GM13976 (cell line): ENCODE measurements around the gene VWA3B.
"Not testable (repeated sequence)": the region's sequence is repeated elsewhere in the genome, so short reads cannot be mapped to it uniquely, and the experiment has no call there.

Experiments
- DNase-seq: peaks from one replicate; pipeline ENCODE4 v3.0.0; 2012; ENCODE audit warnings: low spot score
- in situ Hi-C: fragments of 300-500 bp; cut with MboI; formaldehyde crosslinking; loops from one replicate; pipeline ENCODE4 v1.12.0; 2022; ENCODE audit warnings: low sequenced_read_pairs, mixed read lengths, inconsistent platforms; ENCODE audit not compliant: unreplicated experiment
- TF ChIP-seq, protein P1 (sequence below): IDR thresholded peaks from 2 replicates; pipeline ENCODE4 v1.5.1; 2012; ENCODE audit warnings: borderline replicate concordance, mild to moderate bottlenecking; ENCODE audit not compliant: insufficient read depth; ENCODE audit errors: extremely low read depth, missing control alignments, control extremely low read depth

VWA3B gene

DNA sequence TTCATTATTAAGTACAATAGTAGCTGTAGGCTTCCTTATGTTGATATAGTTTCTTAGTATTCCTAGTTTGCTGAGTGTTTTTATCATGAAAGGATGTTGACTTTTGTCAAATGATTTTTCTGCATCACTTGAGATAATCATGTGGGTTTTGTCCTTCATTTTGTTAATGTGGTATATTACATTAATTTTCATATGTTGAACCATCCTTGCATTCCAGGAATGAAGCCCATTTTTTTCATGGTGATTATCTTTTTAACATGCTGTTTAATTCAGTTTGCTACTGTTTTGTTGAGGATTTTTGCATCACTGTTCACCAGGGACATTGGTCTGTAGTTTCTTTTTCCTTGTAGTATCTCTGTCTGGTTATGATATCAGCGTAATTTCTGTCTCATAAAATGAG is 176.4 kb downstream of the VWA3B start:
- DNase-seq: no peak
- in situ Hi-C loops: no loop called here
- TF ChIP-seq, protein P1, sequence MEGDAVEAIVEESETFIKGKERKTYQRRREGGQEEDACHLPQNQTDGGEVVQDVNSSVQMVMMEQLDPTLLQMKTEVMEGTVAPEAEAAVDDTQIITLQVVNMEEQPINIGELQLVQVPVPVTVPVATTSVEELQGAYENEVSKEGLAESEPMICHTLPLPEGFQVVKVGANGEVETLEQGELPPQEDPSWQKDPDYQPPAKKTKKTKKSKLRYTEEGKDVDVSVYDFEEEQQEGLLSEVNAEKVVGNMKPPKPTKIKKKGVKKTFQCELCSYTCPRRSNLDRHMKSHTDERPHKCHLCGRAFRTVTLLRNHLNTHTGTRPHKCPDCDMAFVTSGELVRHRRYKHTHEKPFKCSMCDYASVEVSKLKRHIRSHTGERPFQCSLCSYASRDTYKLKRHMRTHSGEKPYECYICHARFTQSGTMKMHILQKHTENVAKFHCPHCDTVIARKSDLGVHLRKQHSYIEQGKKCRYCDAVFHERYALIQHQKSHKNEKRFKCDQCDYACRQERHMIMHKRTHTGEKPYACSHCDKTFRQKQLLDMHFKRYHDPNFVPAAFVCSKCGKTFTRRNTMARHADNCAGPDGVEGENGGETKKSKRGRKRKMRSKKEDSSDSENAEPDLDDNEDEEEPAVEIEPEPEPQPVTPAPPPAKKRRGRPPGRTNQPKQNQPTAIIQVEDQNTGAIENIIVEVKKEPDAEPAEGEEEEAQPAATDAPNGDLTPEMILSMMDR: no peak

DNA sequence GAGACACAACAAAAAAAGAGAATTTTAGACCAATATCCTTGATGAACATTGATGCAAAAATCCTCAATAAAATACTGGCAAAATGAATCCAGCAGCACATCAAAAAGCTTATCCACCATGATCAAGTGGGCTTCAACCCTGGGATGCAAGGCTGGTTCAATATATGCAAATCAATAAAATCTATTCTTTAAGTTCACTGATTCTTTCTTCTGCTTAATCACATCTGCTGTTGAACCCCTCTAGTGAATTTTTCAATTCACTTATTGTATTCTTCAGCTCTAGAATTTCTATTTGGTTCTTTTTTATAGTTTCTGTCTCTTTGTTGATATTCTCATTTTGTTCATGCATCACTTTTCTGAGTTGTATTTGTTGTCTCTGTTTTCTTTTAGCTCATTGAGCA is 181.3 kb downstream of the VWA3B start:
- DNase-seq, in situ Hi-C loops: not testable (repeated sequence)

DNA sequence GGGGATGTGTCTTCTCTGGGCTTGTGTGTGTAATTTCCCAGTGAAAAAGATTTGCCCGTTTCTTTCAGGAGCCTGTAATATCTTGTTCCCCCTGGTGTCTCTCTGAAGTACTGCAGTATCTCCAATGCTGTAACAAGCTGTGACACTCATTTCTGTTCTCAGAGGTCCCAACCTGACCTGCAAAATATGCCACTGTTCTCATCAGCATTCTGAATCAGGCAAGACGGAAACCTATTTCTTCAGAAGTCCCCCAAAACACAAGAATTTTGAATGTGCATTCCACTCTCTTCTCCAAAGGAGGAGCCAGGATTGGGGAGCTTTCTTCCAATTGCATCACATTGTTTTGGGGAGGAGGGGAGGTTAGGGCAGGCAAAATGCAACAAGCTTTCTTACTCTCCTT is 182.3 kb downstream of the VWA3B start:
- TF ChIP-seq, protein P1: no peak
- in situ Hi-C loops: no loop called here
- DNase-seq: peak; percentile 42

DNA sequence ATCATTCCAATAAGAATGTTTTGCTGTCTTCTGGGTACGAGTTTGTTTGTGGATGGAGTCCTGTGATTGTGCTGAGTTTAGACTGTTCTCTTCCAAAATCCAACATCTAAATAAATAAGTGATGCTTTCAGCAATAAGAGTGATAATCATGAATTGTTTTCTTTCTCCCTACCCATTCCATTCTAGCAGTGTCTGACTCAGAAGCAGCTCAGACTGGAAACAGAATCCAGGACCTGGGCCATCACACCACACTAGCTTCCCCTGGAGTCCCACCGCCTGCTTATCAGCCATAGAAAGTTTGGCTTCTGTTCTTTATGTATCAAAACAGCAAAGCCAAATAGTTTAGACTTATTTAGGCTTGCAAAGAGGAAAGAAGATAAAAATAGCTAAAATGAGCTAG is 182.9 kb downstream of the VWA3B start:
- TF ChIP-seq, protein P1: no peak
- in situ Hi-C loops: no loop called here
- no peak for DNase-seq

DNA sequence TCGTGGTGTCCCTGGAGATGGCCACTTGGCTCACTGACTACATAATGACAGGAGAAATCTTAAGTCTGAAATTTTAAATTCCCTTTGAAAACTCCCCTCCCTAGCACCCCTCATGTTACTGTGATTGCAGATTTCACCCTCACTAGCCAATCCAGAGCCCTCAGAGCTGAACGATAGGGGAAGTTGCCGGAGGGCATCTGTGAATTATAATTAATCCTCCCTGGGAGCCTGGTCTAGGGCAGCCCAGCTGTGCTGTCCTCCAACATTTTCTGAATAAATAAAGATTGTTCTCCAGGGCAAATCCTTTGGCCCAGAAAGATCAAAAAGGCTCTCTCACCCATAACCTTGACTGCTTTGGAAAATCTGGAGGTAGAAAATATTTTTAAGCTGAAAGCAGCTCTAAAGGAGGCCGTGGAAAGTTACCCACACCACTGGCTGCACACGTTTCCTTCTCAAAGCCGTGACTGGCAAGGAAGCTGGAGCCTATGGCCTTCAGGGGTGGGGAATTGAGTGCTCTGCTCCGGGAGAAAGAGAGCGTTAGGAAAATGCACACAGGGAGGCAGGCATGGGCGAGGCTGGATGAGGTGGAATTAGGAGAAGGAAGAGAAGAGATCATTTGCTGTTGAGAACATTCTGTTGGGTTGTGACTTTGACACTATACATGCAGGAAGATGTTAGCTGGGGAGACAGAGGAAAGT is 190.3 kb downstream of the VWA3B start:
- no peak for DNase-seq
- in situ Hi-C loops: no loop called here
- TF ChIP-seq, protein P1: no peak

DNA sequence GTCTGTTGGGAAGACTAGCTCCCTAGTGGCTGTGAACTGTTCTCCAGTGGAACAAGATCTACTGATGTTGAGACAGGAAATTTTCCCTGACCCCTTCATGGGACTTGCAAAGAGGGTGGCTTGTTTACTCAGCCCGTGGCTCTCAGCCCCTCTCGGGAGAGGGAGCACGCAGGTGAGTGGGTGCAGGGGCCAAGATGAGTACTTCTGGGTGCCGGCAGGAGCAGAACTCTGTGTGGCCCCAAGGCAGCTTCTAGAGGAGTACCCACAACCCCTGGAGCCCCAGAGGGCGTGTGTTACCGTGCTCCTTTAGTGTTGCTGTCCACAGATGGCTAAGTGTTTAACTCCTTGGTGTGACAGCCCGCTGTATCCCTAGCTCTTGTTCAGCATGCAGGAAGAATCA is 191.1 kb downstream of the VWA3B start:
- no peak for DNase-seq
- in situ Hi-C loops: no loop called here
- TF ChIP-seq, protein P1: no peak

DNA sequence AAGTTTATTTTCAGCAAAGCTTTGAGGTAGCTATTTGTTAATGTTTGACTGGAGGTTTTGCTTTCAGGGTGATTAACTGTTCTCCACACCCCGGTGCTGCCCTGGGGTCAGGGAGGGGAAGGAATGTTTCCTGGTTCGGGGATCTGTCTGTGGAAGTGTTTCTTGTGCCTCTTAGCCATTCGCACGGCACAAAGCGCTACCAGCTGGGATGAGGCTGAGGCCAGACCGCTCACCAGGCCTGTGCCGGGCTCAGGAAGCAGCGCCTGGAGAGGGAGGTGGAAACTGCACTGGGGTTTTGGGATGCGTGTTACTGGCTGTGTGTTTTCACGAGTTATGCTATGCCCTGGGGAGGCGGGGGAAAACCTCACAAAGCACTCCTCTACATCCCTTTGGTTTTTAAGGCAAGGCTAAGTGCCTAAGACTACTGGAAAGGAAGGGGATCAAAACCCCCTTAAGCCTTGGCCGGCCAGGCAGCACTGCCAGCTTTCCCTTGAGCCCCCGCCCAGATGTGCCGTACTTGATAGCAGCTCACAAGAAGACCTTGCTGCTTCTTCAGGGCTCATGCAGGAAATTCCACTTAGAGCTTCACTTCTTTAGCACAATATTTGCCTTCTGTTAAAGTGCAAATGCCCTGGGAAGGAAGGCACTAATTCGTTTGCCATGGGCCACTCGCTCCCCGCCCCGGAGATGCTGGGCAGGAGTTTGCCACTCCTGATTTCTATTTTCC is 193.6 kb downstream of the VWA3B start:
- DNase-seq: no peak
- in situ Hi-C loops: no loop called here
- TF ChIP-seq, protein P1: no peak
